Caki2 (cell line): Measurements from ENCODE around the gene FEM1B. TPM values are rescaled to one million over a fixed set of nuclear protein-coding genes. Genes with fewer than 3 reads are reported as not detected.

Experiments used
- DNase-seq: peaks from one replicate; pipeline ENCODE4 v3.0.0-alpha.2; 2015; ENCODE audit warnings: low read depth
- in situ Hi-C: cut with HindIII; loops from 2 replicates; pipeline ENCODE4 v1.10.0; 2016; ENCODE audit warnings: low sequenced_read_pairs, low pct_unique_long_range_greater_than_20kb, mixed read lengths
- total RNA-seq: library from RNA; depleted of rRNA; stranded (reverse); fragments of >200 nt; shearing (Covaris generic); gene quantifications from 2 replicates; pipeline ENCODE4 v1.2.3, GENCODE V29; 2014; ENCODE audit warnings: low replicate concordance

The FEM1B gene
- total RNA-seq, 1 experiment from 2014 or later, result 15.9 TPM

DNA sequence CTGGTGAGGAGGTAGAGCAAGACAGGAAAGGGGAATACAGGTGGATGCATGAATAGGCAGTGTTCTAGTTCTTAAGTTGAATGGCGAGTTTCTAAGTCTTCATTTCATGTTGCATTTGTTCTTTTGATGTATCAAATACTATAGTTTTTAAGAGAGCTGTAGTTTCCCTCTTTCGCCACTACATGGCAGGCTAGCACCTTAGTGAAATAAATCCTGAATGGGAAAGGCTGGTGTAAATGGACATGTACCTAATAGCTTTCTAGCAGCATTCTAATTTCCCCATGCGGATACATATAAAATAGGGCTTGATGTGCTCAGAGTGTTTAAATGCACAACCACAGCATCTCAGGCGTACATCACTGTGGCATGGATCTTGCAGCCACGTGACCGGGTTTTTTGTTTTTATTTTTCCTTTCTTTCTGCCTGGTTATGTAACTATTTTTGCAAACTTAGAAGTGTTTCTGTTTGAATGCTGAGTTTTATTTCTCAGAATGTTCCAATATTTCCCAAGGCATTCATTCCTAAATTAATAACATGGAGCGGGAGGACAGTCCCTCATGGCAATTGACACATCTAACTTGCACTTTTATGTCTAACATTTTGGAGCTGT, 24.5 kb upstream of the FEM1B start:
- in situ Hi-C loops, result no loop called here
- peak; percentile 47 for DNase-seq

GRCh38 chr15:68256675-68257450, 20.7 kb upstream of the FEM1B start:
- in situ Hi-C loops, result no loop called here
- peak; percentile 95 for DNase-seq

GRCh38 chr15:68258692-68259091, 18.9 kb upstream of the FEM1B start:
- in situ Hi-C loops, result no loop called here
- DNase-seq, result no peak

DNA sequence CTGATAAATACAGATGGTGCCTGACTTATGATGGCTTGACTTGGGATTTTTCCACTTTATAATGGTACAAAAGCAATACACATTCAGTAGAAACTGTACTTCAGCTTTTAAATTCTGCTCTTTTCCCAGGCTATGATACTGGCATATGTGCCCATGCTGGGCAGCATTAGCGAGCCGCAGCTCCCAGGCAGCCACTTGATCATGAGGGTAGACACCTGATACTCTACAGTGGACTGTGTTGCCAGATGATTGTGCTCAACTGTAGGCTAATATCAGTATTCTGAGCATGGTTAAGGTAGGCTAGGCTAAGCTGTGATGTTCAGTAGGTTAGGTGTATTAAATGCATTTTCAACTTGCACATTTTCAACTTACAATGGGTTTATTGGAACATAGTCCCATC, 17.7 kb upstream of the FEM1B start:
- in situ Hi-C loops, result no loop called here
- no peak for DNase-seq

DNA sequence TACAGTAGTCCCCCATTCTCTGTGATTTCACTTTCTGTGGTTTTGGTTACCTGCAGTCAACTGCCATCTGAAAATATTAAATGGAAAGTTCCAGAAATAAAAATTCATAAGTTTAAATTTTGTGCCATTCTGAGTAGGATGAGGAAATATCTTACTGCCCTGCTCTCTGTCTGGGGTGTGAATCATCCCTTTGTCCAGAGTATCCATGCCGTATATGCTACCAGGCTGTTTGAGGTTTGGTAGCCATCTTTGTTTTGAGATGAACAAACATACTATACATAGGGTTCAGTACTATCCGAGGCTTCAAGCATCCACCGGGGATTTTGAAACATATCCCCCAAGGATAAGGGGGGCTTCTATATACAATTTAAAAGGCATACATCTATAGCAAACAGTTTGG, 16.3 kb upstream of the FEM1B start:
- in situ Hi-C loops, result no loop called here
- DNase-seq, result no peak

GRCh38 chr15:68261980-68262379, 15.6 kb upstream of the FEM1B start:
- DNase-seq, result no peak
- in situ Hi-C loops, result no loop called here

DNA sequence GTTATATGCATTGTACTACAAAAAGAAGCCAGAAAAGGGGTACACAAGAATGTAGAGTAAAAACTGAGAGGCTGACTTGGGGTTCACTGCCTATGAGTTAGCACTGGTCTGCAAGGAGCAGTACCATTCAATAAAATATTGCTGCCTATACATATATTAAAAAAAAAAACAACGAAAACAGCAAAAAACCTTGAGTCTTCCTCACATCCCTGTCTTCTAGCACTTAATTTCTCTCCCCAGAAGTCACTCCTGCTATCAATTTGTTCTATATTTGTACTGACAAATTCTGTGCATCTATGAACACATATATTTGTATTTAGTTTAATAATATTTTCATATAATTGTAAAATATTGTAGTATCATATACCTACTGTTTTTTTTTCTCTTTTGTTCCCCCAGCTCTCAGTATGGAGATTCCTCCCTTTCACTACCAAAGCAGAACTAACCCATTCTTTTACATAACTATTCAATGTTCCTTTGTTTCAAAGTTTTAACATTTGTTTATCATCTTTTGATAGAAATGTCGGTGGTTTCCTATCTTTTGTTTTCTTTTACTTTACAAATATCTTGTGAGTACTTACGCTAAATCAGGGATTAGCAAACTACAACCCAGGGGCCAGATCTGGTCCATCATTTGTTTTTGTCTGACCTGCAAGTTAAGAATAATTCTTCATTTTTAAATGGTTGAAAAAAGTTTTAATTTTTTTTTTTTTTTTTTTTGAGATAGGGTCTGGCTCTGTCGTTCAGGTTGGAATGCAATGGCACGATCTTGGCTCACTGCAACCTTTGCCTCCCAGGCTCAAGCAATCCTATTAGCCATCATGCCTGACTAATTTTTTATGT, 14.8 kb upstream of the FEM1B start:
- in situ Hi-C loops, result no loop called here
- no peak for DNase-seq

DNA sequence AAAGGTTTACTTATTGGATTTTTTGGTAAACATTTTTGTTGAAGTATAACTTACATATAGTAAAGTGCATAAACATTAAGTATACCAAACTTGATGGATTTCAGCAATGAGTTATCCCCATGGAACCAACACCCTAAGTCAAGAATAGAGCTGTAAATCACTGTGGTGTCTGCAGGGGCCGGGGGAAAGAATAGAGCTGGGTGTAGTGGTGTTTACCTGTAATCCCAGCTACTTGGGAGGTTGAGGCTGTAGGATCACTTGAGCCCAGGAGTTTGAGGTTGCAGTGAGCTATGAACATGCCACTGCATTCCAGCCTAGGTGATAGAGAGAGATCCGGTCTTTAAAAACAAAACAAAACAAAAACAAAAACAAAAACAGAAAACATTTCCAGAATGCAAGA, 13.3 kb upstream of the FEM1B start:
- in situ Hi-C loops, result no loop called here
- no peak for DNase-seq

DNA sequence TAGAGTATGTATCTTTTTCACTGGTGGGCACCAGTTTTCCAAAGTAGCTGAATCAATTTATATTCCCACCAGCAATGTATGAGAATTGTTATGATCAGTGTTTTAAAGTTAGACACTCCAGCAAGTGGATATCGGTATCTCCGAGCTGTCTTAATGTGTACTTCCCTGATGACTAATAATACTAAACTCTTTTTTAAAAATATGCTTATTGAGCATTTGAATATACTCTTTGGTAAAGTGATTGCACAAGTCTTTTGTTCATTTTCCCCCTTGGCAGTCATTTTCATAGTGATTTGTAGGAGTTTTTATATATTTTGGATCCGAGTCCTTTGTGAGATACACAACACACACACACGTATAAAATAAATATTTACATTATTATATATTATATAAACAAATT, 12.5 kb upstream of the FEM1B start:
- in situ Hi-C loops, result no loop called here
- no peak for DNase-seq

- in situ Hi-C loops, result no loop called here
- DNase-seq, result no peak
These were observed 11.9 kb upstream of the FEM1B start for GRCh38 chr15:68265674-68266073.

- DNase-seq, result no peak
- in situ Hi-C loops, result no loop called here
These were observed 9.1 kb upstream of the FEM1B start for GRCh38 chr15:68268405-68268804.

DNA sequence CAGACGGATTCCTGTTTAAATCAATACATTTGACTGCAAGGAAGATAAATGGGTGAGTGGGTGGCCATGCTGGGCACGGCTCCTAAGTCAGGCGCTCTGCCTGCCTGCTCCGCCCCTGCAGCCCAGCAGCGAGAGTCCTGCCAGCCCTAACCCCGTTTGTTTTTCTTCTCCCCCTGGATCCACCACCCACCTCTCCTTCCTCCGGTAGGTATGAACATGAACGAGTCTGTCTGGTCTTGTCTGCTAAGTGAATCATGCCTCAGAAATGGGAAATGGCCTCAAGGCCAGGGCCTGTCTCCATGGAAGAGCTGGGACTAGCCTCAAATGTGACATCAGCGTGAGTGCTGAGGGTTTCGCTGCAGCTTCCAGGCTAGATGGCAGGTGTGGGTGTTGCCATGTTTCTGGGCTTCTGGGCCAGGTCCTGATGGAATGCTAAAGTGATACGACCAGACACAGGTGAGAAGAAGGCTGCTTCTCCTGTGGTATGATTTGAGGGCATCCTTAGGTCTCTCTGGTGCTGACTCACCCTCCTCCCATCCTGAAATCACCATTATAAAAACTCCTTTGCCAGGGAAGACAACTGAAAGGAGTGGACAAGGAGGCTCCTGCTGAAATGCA, 5.6 kb upstream of the FEM1B start:
- DNase-seq, result peak; percentile 72
- in situ Hi-C loops, result no loop called here

GRCh38 chr15:68272721-68273271, 4.7 kb upstream of the FEM1B start:
- in situ Hi-C loops, result no loop called here
- no peak for DNase-seq

DNA sequence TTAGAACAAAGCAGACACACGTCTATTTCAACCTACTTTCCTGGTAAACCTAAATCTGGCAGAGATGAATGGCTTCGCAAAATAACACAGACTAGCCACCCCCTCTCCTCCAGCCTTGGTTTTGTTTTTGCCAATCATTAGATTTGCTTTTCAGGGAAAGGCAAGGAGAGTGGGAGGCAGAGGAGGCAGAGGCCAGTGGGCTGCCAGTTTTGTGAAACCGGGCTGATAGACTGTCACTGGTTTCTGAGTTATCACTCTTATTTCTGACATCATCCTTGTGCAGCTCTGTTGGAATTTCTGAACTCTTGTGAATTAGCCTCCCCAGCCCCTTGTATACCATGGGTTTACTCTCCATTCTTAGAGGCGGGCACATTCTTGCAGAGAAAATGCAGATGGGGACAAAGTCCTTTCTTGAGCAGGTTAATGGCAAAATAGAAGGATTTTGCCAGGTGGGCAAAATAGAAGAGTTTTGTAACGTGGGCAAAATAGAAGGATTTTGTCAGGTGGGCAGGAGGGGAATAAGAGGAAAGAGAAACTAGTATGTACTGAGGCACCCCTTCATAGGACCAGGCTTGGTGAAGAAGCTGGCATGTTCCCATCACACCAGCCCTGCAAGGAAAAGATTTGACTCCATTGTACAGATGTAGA, 3.2 kb upstream of the FEM1B start:
- in situ Hi-C loops, result no loop called here
- DNase-seq, result no peak

DNA sequence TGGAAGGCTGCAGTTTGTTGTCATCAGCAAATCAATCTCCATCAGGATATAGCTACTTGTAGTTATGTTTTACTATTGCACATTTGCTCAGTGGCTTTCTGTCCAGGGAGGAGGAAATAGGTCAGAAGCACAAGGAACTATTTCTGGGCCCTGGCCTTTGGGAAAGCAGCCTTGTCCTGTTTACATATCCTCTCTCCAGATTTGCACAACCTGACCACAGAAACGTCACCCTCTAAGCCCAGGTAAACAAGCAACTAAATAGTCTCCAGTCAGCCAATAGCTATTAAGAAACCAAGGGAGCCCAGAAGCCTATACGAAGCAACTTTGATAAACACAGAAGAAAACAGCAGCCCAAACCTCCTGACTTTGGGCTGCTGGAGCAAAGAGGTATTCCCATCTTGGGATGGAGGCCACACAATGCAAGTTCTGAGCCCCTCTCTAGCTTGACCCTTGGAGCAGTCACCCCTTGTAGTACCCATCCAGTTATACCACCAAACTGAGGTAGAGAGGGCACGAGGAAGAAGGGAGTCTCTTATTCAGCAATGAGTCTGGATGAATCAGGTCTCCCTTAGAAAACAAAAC, 2.3 kb upstream of the FEM1B start:
- no peak for DNase-seq
- in situ Hi-C loops, result no loop called here

- DNase-seq, result no peak
- in situ Hi-C loops, result no loop called here
These were observed 877 bp upstream of the FEM1B start for GRCh38 chr15:68276668-68277067.

DNA sequence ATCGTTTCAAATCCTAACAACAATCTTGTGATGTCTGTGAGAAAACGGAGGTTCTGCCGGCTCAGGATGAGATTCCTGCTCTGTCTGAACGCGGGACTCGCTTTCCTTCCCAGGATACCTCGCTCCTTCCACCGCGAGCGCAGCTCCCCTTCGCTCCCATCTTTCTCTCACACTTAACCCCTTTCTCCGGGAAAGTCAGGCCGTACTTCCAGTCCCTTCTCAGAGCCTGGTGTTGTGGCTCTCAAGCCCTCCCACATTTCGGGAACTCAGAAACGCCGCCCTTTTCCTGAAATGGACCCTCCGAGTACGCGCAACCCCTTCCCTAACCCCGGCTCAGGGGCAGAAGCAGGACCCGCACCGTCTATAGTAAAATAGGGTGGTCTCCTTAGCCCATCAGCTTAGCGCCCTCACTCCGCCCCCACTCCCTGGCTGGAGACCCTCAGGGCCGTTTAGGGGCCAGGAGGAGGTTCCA, 378 bp upstream of the FEM1B start:
- DNase-seq, result no peak

DNA sequence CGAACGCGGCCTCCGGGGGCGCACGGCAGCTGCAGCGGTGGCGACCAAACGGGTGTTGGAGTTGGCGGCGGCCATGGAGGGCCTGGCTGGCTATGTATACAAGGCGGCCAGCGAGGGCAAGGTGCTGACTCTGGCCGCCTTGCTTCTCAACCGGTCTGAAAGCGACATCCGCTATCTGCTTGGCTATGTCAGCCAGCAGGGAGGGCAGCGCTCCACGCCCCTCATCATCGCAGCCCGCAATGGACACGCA, 725 bp downstream of the FEM1B start:
- in situ Hi-C loops, result no loop called here
- DNase-seq, result no peak

More for the DNA sequence above, 378 bp upstream of the FEM1B start:
- in situ Hi-C loops, result no loop called here
